Activated T-helper 1 cell treated with anti-CD3 and anti-CD28 coated beads, Interleukin-12 subunit alpha, Interleukin-12 subunit beta, Interleukin-2, Interleukin-4 antibody, amounts not matched to agents 30 ng/mL and 10 ng/mL and 1 ng/mL, durations not matched to agents 14 hours and 24 hours and 36 hours (primary cell): ENCODE data around the gene GPATCH11. TPM values are rescaled to one million over a fixed set of nuclear protein-coding genes. Genes with fewer than 3 reads are reported as not detected.

Experiments used
- DNase-seq: peaks from one replicate; pipeline ENCODE4 v3.0.0; 2021; ENCODE audit warnings: low spot score
- H3K27ac Mint-ChIP-seq: one replicate; pipeline ENCODE4 v1.8.0; 2021; ENCODE audit warnings: mild to moderate bottlenecking, mixed read lengths
- H3K27me3 Mint-ChIP-seq: one replicate; pipeline ENCODE4 v1.8.0; 2022; ENCODE audit warnings: mild to moderate bottlenecking, moderate library complexity, mixed read lengths; ENCODE audit not compliant: insufficient read depth
- H3K36me3 Mint-ChIP-seq: one replicate; pipeline ENCODE4 v1.8.0; 2021; ENCODE audit warnings: low read depth, mixed read lengths
- H3K4me1 Mint-ChIP-seq: one replicate; pipeline ENCODE4 v1.8.0; 2021; ENCODE audit warnings: low read depth, mixed read lengths
- H3K4me3 Mint-ChIP-seq: one replicate; pipeline ENCODE4 v1.8.0; 2021; ENCODE audit warnings: mild to moderate bottlenecking, moderate library complexity, mixed read lengths
- H3K9me3 Mint-ChIP-seq: one replicate; pipeline ENCODE4 v1.8.0; 2021; ENCODE audit warnings: mixed read lengths
- intact Hi-C: fragments of 100-400 bp; cut with micrococcal nuclease; formaldehyde crosslinking; loops from one replicate; pipeline ENCODE4 v1.15.1; 2024
- total RNA-seq: library from RNA; stranded (reverse); gene quantifications from 2 replicates; pipeline ENCODE4 v1.2.3, GENCODE V29; 2022

Gene GPATCH11
- total RNA-seq, 1 donor from 2014 or later: 16.6 TPM

GRCh38 chr2:37117566-37117965, 33.2 kb downstream of the GPATCH11 start:
- intact Hi-C loops: no loop called here

DNA sequence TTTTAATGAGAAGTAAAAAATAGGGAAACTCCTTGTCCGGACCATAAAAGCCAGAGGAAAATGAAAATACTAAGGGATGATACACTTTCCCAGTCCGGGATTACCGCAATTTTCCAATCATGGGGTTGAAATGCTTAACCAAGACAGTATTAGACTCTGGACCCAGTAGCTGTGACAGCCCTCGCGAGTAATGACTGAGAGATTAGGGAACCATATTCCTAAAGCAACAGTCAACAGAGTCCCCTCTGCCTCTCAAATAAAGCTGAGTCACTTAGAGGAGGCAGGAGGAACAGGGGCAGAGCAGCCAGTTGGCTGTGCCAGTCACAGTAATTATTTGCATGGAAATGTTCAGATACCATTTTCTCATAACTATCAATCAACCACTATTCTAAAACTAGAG, 34.8 kb downstream of the GPATCH11 start:
- no peak for DNase-seq
- Mint-ChIP-seq H3K36me3 (peaks cover 32% of the 10 kb centered on the region), H3K27me3 (no peaks in the 10 kb centered on the region)

More at GRCh38 chr2:37117566-37117965, 33.2 kb downstream of the GPATCH11 start:
- no peak overlapping the region for H3K4me3 Mint-ChIP-seq
- DNase-seq: no peak
- no peaks in the 10 kb centered on the region for H3K9me3 Mint-ChIP-seq
- H3K27me3 Mint-ChIP-seq: no peaks in the 10 kb centered on the region
- H3K36me3 Mint-ChIP-seq: peaks cover 27% of the 10 kb centered on the region
- H3K4me1 Mint-ChIP-seq: peaks cover 13% of the 10 kb centered on the region
- no peak overlapping the region for H3K27ac Mint-ChIP-seq

DNA sequence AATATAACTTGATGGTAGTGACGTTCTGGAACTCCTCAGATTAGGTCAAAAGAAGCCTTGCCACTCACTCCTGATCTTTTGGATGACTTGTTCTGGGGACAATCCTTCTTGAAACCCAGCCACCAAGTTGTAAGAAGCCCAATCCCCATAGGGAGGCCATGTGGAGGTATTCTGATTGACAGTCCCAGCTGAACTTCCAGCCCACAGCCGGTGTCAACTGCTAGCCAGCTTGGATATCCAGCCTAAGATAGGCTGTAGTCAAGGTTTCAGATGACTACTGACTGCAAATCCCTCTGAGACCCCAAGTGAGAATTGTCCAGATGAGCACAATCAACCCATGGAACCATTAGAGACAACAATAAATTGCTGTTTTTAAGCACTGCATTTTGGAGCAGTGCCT, 41.1 kb downstream of the GPATCH11 start:
- intact Hi-C loops: no loop called here

More for the DNA sequence above, 34.8 kb downstream of the GPATCH11 start:
- Mint-ChIP-seq H3K9me3 (no peaks in the 10 kb centered on the region), H3K4me1 (peaks cover 13% of the 10 kb centered on the region), H3K4me3 (no peak overlapping the region), H3K27ac (no peak overlapping the region)
- intact Hi-C loops: no loop called here

DNA sequence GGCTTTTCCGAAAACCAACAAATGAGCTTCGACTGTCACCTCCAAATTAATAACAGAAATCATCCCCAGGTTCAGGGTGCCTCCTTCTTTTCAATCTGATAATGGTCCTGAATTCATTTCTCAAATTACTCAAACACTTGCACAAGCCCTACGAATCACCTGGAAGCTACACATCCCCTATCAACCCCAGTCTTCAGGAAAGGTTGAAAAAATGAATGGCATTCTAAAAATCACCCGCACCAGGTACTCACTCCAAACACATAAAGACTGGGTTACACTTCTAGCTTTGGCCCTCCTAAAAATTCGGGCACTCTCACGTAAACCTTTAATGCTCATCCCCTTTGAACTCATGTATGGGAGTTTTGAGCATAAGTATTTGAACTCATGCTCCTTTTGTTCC, 48.6 kb downstream of the GPATCH11 start:
- intact Hi-C loops: no loop called here
- Mint-ChIP-seq H3K27me3 (no peaks in the 10 kb centered on the region), H3K27ac (no peak overlapping the region), H3K9me3 (no peaks in the 10 kb centered on the region), H3K4me1 (no peaks in the 10 kb centered on the region), H3K4me3 (no peak overlapping the region), H3K36me3 (peaks cover 50% of the 10 kb centered on the region)
- DNase-seq: no peak

More for the DNA sequence above, 41.1 kb downstream of the GPATCH11 start:
- Mint-ChIP-seq H3K9me3 (no peaks in the 10 kb centered on the region), H3K27me3 (no peaks in the 10 kb centered on the region), H3K4me1 (peaks cover 7% of the 10 kb centered on the region), H3K4me3 (no peak overlapping the region), H3K27ac (no peak overlapping the region), H3K36me3 (peaks cover 51% of the 10 kb centered on the region)
- no peak for DNase-seq

DNA sequence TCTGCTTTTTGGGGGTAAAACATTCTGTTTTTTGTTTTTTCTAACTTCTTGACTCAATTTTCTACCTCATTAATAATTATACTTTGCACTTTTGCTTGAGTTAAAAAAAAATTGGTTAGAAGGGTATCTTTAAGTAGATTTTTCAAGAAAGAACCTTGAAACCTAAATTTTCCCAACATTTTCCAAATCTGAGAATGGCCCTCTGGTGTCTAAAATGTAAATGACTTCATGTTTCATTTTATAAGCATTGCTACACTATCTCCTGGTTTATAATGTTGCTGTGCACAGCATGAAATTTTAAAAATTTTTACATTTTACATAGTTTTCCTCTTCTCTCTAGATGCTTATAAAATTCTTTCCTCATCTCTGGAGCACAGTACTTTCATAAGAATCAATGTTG, 58.2 kb downstream of the GPATCH11 start:
- Mint-ChIP-seq H3K9me3 (no peaks in the 10 kb centered on the region), H3K36me3 (peaks cover 43% of the 10 kb centered on the region), H3K27me3 (no peaks in the 10 kb centered on the region), H3K4me3 (no peak overlapping the region), H3K27ac (no peak overlapping the region), H3K4me1 (no peaks in the 10 kb centered on the region)
- no peak for DNase-seq
- intact Hi-C loops: no loop called here

DNA sequence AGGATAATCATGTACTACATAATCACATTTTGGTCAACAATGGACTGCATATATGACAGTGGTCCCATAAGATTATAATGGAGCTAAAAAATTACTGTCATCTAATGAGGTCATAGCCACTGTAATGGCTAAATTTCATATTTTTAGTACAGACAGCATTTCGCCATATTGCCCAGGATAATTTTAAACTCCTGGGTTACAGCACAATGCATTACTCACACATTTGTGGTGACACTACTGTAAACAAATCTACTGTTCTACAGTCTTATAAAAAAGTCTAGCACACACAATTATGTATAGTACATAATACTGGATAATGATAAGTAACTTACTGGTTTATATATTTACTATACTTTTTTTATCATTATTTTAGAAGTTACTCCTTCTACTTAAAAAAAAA, 59.7 kb downstream of the GPATCH11 start:
- Mint-ChIP-seq H3K9me3 (no peaks in the 10 kb centered on the region), H3K4me3 (no peak overlapping the region), H3K4me1 (no peaks in the 10 kb centered on the region), H3K27ac (no peak overlapping the region), H3K36me3 (peaks cover 50% of the 10 kb centered on the region), H3K27me3 (no peaks in the 10 kb centered on the region)
- intact Hi-C loops: no loop called here
- DNase-seq: no peak

- Mint-ChIP-seq H3K4me3 (no peak overlapping the region), H3K36me3 (peaks cover 46% of the 10 kb centered on the region), H3K27ac (no peak overlapping the region), H3K9me3 (no peaks in the 10 kb centered on the region), H3K27me3 (no peaks in the 10 kb centered on the region), H3K4me1 (peaks cover 13% of the 10 kb centered on the region)
- intact Hi-C loops: no loop called here
- no peak for DNase-seq
These were observed 61.7 kb downstream of the GPATCH11 start for GRCh38 chr2:37146062-37146461.

DNA sequence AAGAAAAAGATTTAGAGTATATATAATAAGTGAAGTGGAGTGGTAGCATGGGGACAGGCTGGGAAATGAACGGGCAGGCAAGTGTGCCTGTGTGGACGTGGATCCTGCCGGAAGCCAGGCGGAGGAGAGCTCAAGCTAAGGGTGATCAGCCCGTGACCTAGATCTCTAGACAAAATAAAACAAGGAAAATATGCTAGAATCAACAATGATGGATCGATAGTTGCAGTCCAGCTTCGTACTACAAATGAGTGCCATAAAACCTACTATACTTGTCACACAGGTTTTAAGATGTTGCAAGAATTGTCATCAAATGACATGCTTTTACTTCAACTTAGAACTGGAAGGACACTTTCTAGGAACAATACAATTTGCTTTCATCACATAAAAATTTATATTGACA, 64.0 kb downstream of the GPATCH11 start:
- H3K4me1 Mint-ChIP-seq: peaks cover 32% of the 10 kb centered on the region
- peaks cover 48% of the 10 kb centered on the region for H3K36me3 Mint-ChIP-seq
- intact Hi-C loops: no loop called here
- no peaks in the 10 kb centered on the region for H3K9me3 Mint-ChIP-seq
- no peak for DNase-seq
- no peaks in the 10 kb centered on the region for H3K27me3 Mint-ChIP-seq
- no peak overlapping the region for H3K4me3 Mint-ChIP-seq
- no peak overlapping the region for H3K27ac Mint-ChIP-seq

Other genes starting within 250 kb of the GPATCH11 start
- 28.8 and 29.0 TPM in 2 replicates for gene STRN, start 118.0 kb upstream of the GPATCH11 start, total RNA-seq
- gene HEATR5B, start 146 bp upstream of the GPATCH11 start, total RNA-seq: 15.7 and 16.0 TPM in 2 replicates
- 40.5 and 41.9 TPM in 2 replicates for gene EIF2AK2, start 72.5 kb downstream of the GPATCH11 start, total RNA-seq
- gene SULT6B1, start 104.2 kb downstream of the GPATCH11 start, total RNA-seq: not detected in 2 replicates
- gene CEBPZOS, start 112.0 kb downstream of the GPATCH11 start, total RNA-seq: 39.5 and 45.3 TPM in 2 replicates
- gene CEBPZ, start 147.1 kb downstream of the GPATCH11 start, total RNA-seq: 75.4 and 79.2 TPM in 2 replicates
- 23.0 and 27.1 TPM in 2 replicates for gene NDUFAF7, start 147.1 kb downstream of the GPATCH11 start, total RNA-seq
- 23.9 and 24.3 TPM in 2 replicates for gene PRKD3, start 240.3 kb downstream of the GPATCH11 start, total RNA-seq